ENCODE data around the gene CRHR1.

Gene CRHR1

GRCh38 chr17:45873728-45874127, 89.6 kb downstream of the CRHR1 start:
- Mint-ChIP-seq H3K9me3 (peaks cover 5% of the 10 kb centered on the region), H3K27ac (no peak overlapping the region), H3K4me1 (peaks cover 2% of the 10 kb centered on the region), H3K36me3 (no peaks in the 10 kb centered on the region), H3K4me3 (no peak overlapping the region), H3K27me3 (peaks cover 12% of the 10 kb centered on the region)
- no peak for DNase-seq (ENCODE audit: low spot score in 2 of 2)
- no peak for ATAC-seq (ENCODE audit: low read depth)

- Mint-ChIP-seq H3K9me3 (peaks cover 5% of the 10 kb centered on the region), H3K4me1 (peaks cover 2% of the 10 kb centered on the region), H3K27me3 (peaks cover 12% of the 10 kb centered on the region), H3K4me3 (no peak overlapping the region), H3K27ac (no peak overlapping the region), H3K36me3 (no peaks in the 10 kb centered on the region)
- no peak for DNase-seq (ENCODE audit: low spot score in 2 of 2)
- no peak for ATAC-seq (ENCODE audit: low read depth)
Observed at GRCh38 chr17:45874151-45874550, 90.0 kb downstream of the CRHR1 start.

GRCh38 chr17:45876539-45876938, 92.4 kb downstream of the CRHR1 start:
- Mint-ChIP-seq H3K27me3 (peaks cover 17% of the 10 kb centered on the region), H3K4me1 (peaks cover 2% of the 10 kb centered on the region), H3K4me3 (no peak overlapping the region), H3K27ac (no peak overlapping the region), H3K9me3 (peaks cover 5% of the 10 kb centered on the region), H3K36me3 (no peaks in the 10 kb centered on the region)
- no peak for ATAC-seq (ENCODE audit: low read depth)
- DNase-seq (ENCODE audit: low spot score in 2 of 2), result no peak

- DNase-seq (ENCODE audit: low spot score in 2 of 2) (no peak), ATAC-seq (ENCODE audit: low read depth) (no peak)
- H3K4me3 Mint-ChIP-seq, result no peak overlapping the region
- peaks cover 18% of the 10 kb centered on the region for H3K27me3 Mint-ChIP-seq
- H3K9me3 Mint-ChIP-seq, result peaks cover 5% of the 10 kb centered on the region
- no peaks in the 10 kb centered on the region for H3K36me3 Mint-ChIP-seq
- peaks cover 2% of the 10 kb centered on the region for H3K4me1 Mint-ChIP-seq
- H3K27ac Mint-ChIP-seq, result no peak overlapping the region
Observed at GRCh38 chr17:45877467-45877866, 93.3 kb downstream of the CRHR1 start.

DNA sequence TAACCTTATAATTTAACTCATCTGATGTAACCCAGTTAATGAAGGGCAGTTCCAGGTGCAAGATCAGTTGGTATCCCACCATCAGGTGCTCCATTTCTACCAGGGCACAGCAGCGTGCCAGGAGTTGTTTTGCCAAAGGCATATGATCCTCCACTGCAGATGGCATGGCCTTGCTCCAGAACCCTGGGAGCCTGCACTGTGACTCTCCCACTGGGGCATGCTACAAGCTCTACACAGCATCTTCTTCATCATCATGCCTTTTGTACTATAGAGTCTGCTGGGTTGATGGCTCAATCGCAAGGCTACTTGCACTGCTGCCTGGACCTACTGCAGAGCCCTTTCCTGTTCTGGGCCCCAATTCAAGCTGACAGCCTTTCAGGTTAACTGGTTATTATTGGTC, 98.9 kb downstream of the CRHR1 start:
- no peak for ATAC-seq (ENCODE audit: low read depth)
- H3K9me3 Mint-ChIP-seq, result peaks cover 5% of the 10 kb centered on the region

More for the DNA sequence above, 98.9 kb downstream of the CRHR1 start:
- no peak for DNase-seq (ENCODE audit: low spot score in 2 of 2)
- Mint-ChIP-seq H3K4me1 (no peaks in the 10 kb centered on the region), H3K36me3 (peaks cover 4% of the 10 kb centered on the region), H3K27ac (no peak overlapping the region), H3K27me3 (peaks cover 27% of the 10 kb centered on the region), H3K4me3 (no peak overlapping the region)
